ENCODE results near the gene AGAP2. TPM values are rescaled to one million over a fixed set of nuclear protein-coding genes. Genes with fewer than 3 reads are reported as not detected.

AGAP2 gene
- polyA plus RNA-seq, 1 donor (not counting 4 experiments of a cell fraction or from before 2014, with no cell fraction given): 0.13 TPM

- DNase-seq (ENCODE audit: low read depth, low spot score) (no peak), FAIRE-seq (no peak)
- dilution Hi-C loops (cut with MboI; ENCODE audit: extremely low pct_ligation_motif_present, low sequenced_read_pairs): no loop called here
- Histone ChIP-seq H3K4me2 (ENCODE audit: control insufficient read depth, extremely low read depth, insufficient read depth, low read depth, low read length) (peak overlapping the region; percentile 97), H3K9me1 (ENCODE audit: control insufficient read depth, extremely low read depth, insufficient read depth, low read length) (no peaks in the 10 kb centered on the region), H3K36me3 (ENCODE audit: control insufficient read depth in 2 of 2, extremely low read depth in 1 of 2, insufficient read depth in 2 of 2, low read length in 2 of 2) (peaks cover 10 to 16% of the 10 kb centered on the region in 2 experiments), H3K9ac (ENCODE audit: control insufficient read depth, extremely low read depth, insufficient read depth, low read length) (peak overlapping the region; percentile 86), H3K9me3 (ENCODE audit: control insufficient read depth, low read depth, low read length) (no peaks in the 10 kb centered on the region), H3K79me2 (ENCODE audit: control insufficient read depth, insufficient read depth, low read length) (peaks cover 16% of the 10 kb centered on the region), H4K20me1 (ENCODE audit: control insufficient read depth, extremely low read depth, insufficient read depth, low read length) (no peaks in the 10 kb centered on the region), H2AFZ (ENCODE audit: control insufficient read depth, low read length) (peak overlapping the region; percentile 78), H3K27me3 (ENCODE audit: control insufficient read depth, extremely low read depth, insufficient read depth, low read length) (no peaks in the 10 kb centered on the region), H3K4me3 (ENCODE audit: control insufficient read depth in 2 of 3, extremely low read depth in 1 of 3, insufficient read depth in 2 of 3, low read depth in 1 of 3, low read length in 3 of 3) (peak overlapping the region; percentile 80 to 100 (median 99)), H3K4me1 (ENCODE audit: control insufficient read depth, extremely low read depth, insufficient read depth, low read length) (peaks cover 8% of the 10 kb centered on the region), H3K27ac (ENCODE audit: control insufficient read depth, insufficient read depth, low read length) (peak overlapping the region; percentile 75)
- TF ChIP-seq CTCF (optimal IDR thresholded peaks at IDR 0.05 in 1 of 3, IDR thresholded peaks at IDR 0.05 in 1 of 3, conservative IDR thresholded peaks at IDR 0.05 in 1 of 3; ENCODE audit: extremely low read depth in 1 of 3, insufficient read depth in 2 of 3, low read length in 3 of 3) (no peak), EZH2 (IDR thresholded peaks at IDR 0.05; ENCODE audit: low read length) (no peak)
These were observed 44.9 kb upstream of the AGAP2 start for GRCh38 chr12:57783466-57783801.

- H3K36me3 ChIP-seq (ENCODE audit: control insufficient read depth in 2 of 2, extremely low read depth in 1 of 2, insufficient read depth in 2 of 2, low read length in 2 of 2): peaks cover 10 to 14% of the 10 kb centered on the region in 2 experiments
- peaks cover 16% of the 10 kb centered on the region for H3K79me2 ChIP-seq (ENCODE audit: control insufficient read depth, insufficient read depth, low read length)
- peak within 1 kb of the TSS; percentile 75 for H3K27ac ChIP-seq (ENCODE audit: control insufficient read depth, insufficient read depth, low read length)
- TF ChIP-seq CTCF (optimal IDR thresholded peaks at IDR 0.05 in 1 of 3, IDR thresholded peaks at IDR 0.05 in 1 of 3, conservative IDR thresholded peaks at IDR 0.05 in 1 of 3; ENCODE audit: extremely low read depth in 1 of 3, insufficient read depth in 2 of 3, low read length in 3 of 3): peak; percentile 92 to 99 (median 97)
- TF ChIP-seq EZH2 (IDR thresholded peaks at IDR 0.05; ENCODE audit: low read length): no peak
- H3K27me3 ChIP-seq (ENCODE audit: control insufficient read depth, extremely low read depth, insufficient read depth, low read length): no peaks in the 10 kb centered on the region
- no peaks in the 10 kb centered on the region for H3K9me3 ChIP-seq (ENCODE audit: control insufficient read depth, low read depth, low read length)
- DNase-seq (ENCODE audit: low read depth, low spot score) (no peak), FAIRE-seq (peak; percentile 29)
- dilution Hi-C loops (cut with MboI; ENCODE audit: extremely low pct_ligation_motif_present, low sequenced_read_pairs): no loop called here
- H3K9me1 ChIP-seq (ENCODE audit: control insufficient read depth, extremely low read depth, insufficient read depth, low read length): no peaks in the 10 kb centered on the region
- H3K9ac ChIP-seq (ENCODE audit: control insufficient read depth, extremely low read depth, insufficient read depth, low read length): peak within 1 kb of the TSS; percentile 86
- no peaks in the 10 kb centered on the region for H4K20me1 ChIP-seq (ENCODE audit: control insufficient read depth, extremely low read depth, insufficient read depth, low read length)
- H3K4me3 ChIP-seq (ENCODE audit: control insufficient read depth in 2 of 3, extremely low read depth in 1 of 3, insufficient read depth in 2 of 3, low read depth in 1 of 3, low read length in 3 of 3): peak within 1 kb of the TSS; percentile 80 to 100 (median 99)
- peaks cover 8% of the 10 kb centered on the region for H3K4me1 ChIP-seq (ENCODE audit: control insufficient read depth, extremely low read depth, insufficient read depth, low read length)
- peak within 1 kb of the TSS; percentile 97 for H3K4me2 ChIP-seq (ENCODE audit: control insufficient read depth, extremely low read depth, insufficient read depth, low read depth, low read length)
- H2AFZ ChIP-seq (ENCODE audit: control insufficient read depth, low read length): peak within 1 kb of the TSS; percentile 78
These were observed 44.3 kb upstream of the AGAP2 start, which contains the start of gene TSFM for GRCh38 chr12:57782608-57783465. Gene TSFM, plus strand, starts transcription at chr12:57782787. Its CDS starts 15 bp downstream, at chr12:57782802.
